Measurements from ENCODE around the gene MTIF3.

Gene MTIF3

GRCh38 chr13:27449936-27450828, at the start of gene MTIF3:
MTIF3 (minus strand) TSS chr13:27450564; CDS start chr13:27440448, 10,116 bp downstream.
- peak; percentile 88 for DNase-seq

- DNase-seq = no peak
These were observed 47.3 kb upstream of the MTIF3 start for GRCh38 chr13:27497563-27498230.

GRCh38 chr13:27496536-27497273, 46.3 kb upstream of the MTIF3 start:
- no peak for DNase-seq

- DNase-seq = no peak
These were observed 45.6 kb upstream of the MTIF3 start for GRCh38 chr13:27496006-27496405.

- no peak for DNase-seq
These were observed 45.2 kb upstream of the MTIF3 start for GRCh38 chr13:27495551-27495950.

- no peak for DNase-seq
These were observed 43.6 kb upstream of the MTIF3 start for GRCh38 chr13:27493981-27494380.

GRCh38 chr13:27489456-27489855, 39.1 kb upstream of the MTIF3 start:
- no peak for DNase-seq

- no peak for DNase-seq
These were observed 37.4 kb upstream of the MTIF3 start for GRCh38 chr13:27487776-27488175.

- no peak for DNase-seq
These were observed 33.1 kb upstream of the MTIF3 start for GRCh38 chr13:27483421-27483820.

GRCh38 chr13:27482983-27483382, 32.6 kb upstream of the MTIF3 start:
- no peak for DNase-seq

GRCh38 chr13:27481766-27482165, 31.4 kb upstream of the MTIF3 start:
- DNase-seq = peak; percentile 23

GRCh38 chr13:27476943-27477703, 26.8 kb upstream of the MTIF3 start:
- peak; percentile 42 for DNase-seq

GRCh38 chr13:27474751-27475268, 24.4 kb upstream of the MTIF3 start:
- no peak for DNase-seq

GRCh38 chr13:27472941-27473340, 22.6 kb upstream of the MTIF3 start:
- DNase-seq = no peak

GRCh38 chr13:27472441-27472840, 22.1 kb upstream of the MTIF3 start:
- no peak for DNase-seq

GRCh38 chr13:27470075-27470820, 19.9 kb upstream of the MTIF3 start:
- no peak for DNase-seq

- DNase-seq = no peak
These were observed 16.1 kb upstream of the MTIF3 start for GRCh38 chr13:27466513-27466912.

- no peak for DNase-seq
These were observed 15.2 kb upstream of the MTIF3 start for GRCh38 chr13:27465611-27466010.

- no peak for DNase-seq
These were observed 13.1 kb upstream of the MTIF3 start for GRCh38 chr13:27463500-27463899.

GRCh38 chr13:27461940-27462584, 11.7 kb upstream of the MTIF3 start:
- DNase-seq = no peak

GRCh38 chr13:27455331-27455855, 5.0 kb upstream of the MTIF3 start:
- no peak for DNase-seq

Measured in NCI-H1105 treated with DMSO at 0.1 percent for 48 hours (cell line).